T47D (cell line): ENCODE measurements around the gene HIVEP3.

Source experiments
- DNase-seq, 2 experiments: peaks; one replicate each; pipeline versions ENCODE4 v3.0.0 to v3.0.0-alpha.2; 2011 to 2012; ENCODE audit warnings: low read depth in 1 of 2, low spot score in 1 of 2
- JUND ChIP-seq: IDR thresholded peaks from 2 replicates; pipeline ENCODE4 v1.6.1; 2012; ENCODE audit warnings: low read depth
- in situ Hi-C: cut with HindIII; loops from 2 replicates; pipeline ENCODE4 v1.10.0; 2016; ENCODE audit warnings: low sequenced_read_pairs, low pct_unique_long_range_greater_than_20kb

HIVEP3 gene

DNA sequence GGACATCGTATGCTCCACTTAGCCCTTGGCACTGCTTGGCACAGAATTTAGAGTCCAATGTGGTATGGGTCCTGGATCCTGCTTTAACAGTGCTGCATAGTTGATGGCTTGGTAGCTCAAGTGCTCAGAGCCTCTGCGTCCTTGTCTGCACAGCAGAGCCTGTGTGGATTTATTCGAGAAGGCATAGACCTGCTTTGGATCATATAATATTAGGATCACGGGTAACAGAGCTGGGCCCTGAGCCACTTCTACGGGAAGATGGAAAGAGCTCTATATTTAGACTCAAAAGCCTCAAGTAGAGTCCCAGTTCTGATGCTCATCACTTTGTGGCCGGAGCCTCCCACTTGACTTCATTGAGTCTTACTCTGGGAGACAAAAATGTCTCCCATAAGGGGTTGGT lies 269.9 kb downstream of the HIVEP3 start:
- TF ChIP-seq JUND = no peak
- DNase-seq = no peak
- in situ Hi-C loops = no loop called here

DNA sequence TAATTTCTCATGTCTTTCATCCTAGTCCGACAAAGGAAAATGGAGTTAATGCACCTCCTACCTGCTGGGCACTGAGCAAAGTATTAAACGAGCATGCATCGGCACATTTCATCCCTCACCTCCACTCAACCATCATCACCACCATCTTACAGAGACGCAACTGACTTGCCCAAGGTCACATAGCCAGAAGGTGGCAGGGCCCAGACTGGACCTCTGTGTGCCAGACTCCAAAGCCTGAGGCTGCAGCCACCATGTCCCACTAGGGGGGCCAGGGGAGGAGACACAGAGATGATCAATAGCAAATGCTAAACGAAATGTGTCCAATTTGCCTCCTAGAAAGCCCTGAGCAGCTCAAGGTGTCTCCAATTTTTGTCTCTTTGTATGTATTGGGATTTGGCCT lies 270.5 kb downstream of the HIVEP3 start:
- in situ Hi-C loops = no loop called here
- no peak for DNase-seq
- no peak for TF ChIP-seq JUND

DNA sequence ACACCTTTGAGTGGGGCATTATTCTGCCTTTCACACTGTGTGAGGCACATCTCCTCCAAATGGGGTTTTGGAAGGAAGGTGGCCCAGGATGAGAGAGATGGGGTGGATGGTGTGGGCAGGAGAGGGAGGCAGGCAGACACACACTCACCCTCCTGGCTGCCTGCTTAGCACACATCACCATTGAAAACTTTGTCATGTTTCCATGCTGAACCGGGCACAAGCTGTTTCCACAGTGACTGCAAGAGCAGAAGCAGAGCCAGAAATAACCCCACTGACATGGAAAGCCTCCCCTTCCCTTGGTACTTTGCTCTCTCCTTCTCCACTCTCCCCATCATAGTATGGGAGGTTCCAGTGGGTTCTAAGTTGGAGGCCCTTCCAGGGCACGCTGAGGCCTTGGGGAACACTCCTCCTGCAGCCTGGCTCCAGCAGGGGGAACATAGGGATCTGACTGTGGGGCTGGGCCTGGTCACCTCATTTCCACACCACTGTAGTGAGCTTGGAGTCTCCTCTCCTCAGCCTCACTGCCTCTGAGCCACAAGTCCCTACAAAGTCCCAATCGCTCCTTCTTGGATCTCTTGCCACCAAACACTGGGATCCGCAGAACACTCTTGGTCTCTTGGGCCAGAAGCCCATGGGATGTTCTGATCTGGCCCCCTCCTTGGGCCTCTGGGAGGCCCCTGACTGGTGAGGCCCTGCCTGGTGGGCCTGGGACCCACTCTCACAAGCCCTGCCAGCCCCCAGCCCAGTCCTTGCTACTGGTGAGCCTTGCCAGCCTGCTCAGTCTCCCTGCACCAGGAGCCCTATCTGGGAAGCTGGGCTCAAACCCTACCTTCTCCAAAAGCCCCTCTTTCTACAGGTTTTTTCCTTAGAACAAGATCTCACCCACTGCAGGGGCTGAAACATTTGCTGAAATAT lies 271.2 kb downstream of the HIVEP3 start:
- TF ChIP-seq JUND = no peak
- in situ Hi-C loops = no loop called here
- DNase-seq = no peak

DNA sequence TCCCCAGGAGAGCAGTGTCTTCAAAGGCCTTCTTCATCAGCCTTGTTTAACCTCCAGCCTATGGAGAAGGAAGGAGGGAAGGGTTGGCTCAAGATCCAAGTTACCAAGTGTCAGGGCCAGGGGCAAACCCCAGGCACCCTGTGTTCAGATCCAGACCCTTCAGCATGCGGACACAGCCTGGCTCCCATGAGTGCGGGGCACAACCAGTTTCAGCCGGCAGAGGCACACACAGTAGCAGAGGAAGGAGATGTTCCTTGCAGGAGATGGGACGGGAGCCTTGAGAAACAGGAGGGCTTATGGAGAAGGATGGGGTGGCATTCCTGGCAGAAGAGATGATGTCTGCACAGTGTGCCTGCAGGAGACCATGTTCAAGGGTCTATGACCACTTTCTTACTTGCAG lies 272.5 kb downstream of the HIVEP3 start:
- in situ Hi-C loops = no loop called here
- no peak for DNase-seq
- TF ChIP-seq JUND = no peak

DNA sequence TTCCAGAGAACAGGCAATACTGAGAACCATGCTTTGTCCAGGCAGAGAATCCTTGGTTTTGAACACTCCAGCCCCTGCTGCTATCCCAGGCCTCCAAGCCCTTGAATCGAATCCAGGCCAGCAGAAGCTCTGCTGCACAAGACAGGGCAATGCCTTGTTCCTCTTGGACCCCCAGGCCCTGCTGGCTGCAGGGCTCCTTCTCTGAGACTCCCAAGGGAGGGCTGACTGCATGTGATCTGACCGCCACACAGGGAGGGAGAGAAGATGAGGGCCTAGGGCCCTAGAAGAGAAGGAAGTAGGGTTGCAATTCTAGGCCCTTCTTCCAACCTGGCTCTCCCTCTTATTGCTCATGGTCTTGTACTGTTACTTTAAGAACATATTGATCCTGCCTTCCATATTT lies 273.7 kb downstream of the HIVEP3 start:
- TF ChIP-seq JUND = no peak
- in situ Hi-C loops = no loop called here
- DNase-seq = no peak

DNA sequence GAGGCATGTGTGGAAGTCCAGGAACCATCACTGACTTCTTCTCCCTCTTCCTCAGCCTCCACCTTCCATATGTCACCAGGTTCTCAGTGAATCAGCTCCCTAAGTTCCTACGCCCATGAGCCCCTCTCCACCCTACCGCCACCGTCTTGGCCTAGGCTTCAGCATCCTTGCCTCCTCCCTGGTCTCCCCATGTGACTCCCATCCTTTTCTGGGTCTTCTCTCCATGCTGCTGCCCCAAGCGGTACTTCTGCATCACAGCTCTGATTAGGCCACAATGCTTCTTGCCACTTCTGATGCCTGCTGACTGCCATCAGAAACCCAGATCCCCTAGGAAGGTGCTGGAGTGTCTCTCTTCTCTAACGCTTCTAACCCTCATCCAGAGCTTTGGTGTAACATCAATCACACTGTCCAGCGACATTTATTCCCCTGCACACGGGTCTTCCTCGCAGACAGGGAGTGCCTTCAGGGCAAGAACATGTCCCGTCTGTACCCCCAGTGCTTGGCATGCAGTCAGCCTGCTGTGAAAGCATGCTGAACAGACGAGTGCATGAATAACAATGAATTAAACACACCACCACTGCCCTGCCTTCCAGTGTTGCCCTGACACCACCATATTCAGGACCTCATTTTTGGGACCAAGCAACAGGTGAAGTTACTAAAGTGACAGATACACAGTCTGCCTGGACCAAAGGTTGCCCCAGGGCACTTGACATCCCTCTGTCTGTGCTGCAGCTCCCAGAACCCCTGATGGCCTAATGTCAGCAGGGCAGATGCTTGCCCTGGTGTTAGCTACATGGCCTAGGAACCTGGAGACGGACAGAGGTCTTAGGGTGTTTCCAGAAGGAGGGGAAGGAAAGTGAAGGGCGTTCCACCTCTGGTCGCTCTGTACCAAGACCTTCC lies 275.6 kb downstream of the HIVEP3 start:
- no peak for TF ChIP-seq JUND
- DNase-seq = no peak
- in situ Hi-C loops = no loop called here

DNA sequence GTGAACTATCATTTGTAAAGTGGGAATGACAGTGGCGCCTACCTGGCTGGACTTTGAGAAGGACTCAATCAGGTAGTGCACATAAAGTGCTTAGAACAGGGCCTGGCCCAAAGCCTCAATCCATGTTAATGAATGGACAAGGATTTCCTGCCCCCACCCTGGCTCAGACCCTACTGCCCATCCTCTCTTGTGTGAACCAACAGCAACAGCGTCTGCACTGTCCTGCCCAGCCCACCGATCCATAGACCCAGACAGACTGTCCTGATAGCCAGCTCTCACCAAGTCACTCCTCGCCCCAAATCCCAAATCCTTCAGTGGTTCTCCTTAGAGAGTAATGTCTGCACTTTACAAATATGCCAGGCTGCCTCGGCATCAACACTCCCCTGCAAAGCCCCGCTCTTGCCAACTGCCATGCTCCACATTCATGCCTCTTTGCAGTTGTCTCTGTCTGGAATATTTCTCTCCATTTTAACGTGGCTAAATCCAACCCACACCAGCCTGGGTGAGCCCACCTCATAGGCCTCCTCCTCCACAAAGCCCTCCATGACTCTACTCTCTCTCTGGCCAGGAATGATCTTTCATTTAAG lies 276.7 kb downstream of the HIVEP3 start:
- in situ Hi-C loops = no loop called here
- TF ChIP-seq JUND = no peak
- no peak for DNase-seq

DNA sequence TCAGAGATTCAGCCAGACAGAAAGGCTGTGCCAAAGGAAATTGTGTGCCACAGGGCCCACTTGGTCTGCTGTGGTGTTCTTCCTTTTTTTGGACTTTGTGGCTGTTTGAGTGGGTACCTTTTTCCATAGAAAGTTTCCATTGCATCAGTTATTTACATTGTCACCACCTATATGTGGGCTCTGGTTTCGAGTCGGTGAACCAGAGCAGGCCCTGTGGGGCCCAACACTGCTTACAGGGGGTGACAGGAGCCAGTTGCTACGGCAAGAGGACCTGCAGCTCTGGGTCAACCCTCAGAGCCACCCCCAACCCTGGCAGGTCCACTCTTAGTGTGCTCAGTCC lies 277.3 kb downstream of the HIVEP3 start:
- TF ChIP-seq JUND = no peak
- in situ Hi-C loops = no loop called here
- DNase-seq = no peak

DNA sequence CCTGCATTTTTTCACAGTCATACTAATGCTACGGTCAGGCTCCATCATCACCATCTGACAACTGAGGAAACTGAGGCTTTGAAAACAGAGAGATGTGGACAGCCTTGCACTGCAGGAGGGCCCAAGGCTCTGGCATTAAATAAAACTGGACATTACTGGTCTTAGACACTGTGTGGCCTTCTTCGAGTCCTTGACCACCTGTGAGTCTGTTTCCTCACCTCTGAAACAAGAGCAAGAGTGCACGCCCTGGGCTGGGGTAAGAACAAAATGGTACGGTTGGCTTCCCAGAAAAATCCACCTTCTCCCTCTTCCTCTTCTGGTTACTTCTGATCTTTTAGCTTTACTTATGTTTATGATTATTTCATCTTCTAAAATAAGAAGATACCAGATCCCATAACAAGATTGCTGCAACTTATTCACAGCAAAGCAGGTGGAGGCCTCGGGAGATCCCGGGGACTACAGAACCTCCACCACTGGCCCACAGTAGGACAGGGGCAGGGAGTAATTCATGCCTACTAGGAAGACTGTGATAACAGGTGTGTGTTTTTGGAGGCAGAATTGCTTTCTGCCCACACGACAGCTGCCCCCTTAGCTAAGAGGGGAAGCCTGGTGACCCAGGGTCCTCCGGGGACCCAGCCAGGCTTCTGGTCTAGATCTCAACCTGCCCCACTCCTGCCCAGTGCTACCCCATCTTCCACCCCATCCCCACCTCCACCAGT lies 277.8 kb downstream of the HIVEP3 start:
- TF ChIP-seq JUND = no peak
- DNase-seq = no peak
- in situ Hi-C loops = no loop called here

DNA sequence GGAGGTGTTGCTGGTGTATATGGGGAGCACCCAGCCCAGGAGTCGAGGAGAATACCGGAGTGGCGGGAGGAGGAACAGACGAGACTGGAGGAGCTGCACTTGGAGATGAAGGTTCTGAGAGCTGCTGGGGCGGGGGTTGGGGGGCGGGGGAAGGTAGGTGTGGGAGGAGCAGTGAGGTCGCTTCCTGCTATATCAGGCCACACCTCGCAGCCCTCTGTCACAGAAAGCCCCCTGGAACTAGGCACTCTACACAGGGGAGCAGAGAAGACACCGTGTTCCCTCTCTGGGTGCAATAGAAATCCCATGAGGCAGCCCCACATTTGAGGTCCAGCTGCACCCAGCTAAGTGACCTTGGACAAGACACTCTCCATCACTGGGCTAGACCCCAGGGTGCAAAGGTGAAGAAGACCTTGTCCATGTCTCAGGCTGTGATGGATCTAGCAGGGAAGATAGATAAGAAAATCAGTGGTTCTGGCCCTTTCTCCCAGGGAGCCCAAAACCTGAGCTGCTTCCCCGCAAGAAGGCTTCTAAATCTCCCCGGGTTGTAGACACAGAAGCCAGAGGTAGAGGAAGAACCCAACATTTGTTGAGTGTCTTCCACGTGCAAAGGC lies 278.5 kb downstream of the HIVEP3 start:
- in situ Hi-C loops = no loop called here
- TF ChIP-seq JUND = no peak
- no peak for DNase-seq

DNA sequence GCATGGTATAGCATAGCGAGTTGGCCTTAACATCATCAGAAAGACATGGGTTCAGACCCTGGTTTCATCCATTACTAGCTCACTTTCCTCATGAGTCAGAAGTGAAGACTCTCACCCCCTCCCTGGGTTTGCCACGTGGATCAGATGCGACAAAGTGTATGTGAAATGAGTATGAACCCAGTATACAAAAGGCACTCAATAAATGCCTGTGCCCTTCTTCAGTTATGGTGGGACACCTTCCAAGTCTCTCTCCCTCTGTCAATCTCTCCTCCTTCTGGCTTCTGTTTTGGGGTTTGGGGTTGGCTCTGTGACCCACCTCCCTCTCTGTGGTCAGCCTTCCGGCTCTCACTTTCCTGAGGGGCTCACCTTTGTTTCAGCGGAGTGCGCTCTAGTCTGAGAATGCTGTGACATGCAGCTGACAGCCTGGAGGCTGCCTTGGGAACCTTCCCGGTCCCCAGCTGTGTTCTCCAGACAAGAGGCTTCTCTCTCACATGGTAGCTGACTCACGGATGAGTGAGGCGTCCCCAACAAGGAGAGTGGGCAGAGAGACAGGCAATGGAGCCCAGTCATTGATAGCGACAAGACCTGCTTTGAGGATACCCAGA lies 279.3 kb downstream of the HIVEP3 start:
- in situ Hi-C loops = no loop called here
- TF ChIP-seq JUND = no peak
- no peak for DNase-seq
